Right renal cortex interstitium (tissue), 3 donors: ENCODE results near the gene LRRC8E. TPM values are rescaled to one million over a fixed set of nuclear protein-coding genes. Genes with fewer than 3 reads are reported as not detected.
"Not testable (repeated sequence)": the region's sequence is repeated elsewhere in the genome, so short reads cannot be mapped to it uniquely, and the experiment has no call there.

Source experiments
- DNase-seq, 3 donors: peaks; one replicate each; pipeline ENCODE4 v3.0.0-alpha.2; 2013; ENCODE audit warnings: low read depth in 3 of 3, low spot score in 2 of 3
- polyA plus RNA-seq, 3 donors: library from polyadenylated mRNA; unstranded; fragments of 120-200 nt; gene quantifications; one replicate each; pipeline ENCODE4 v1.2.1, GENCODE V29; 2013; ENCODE audit not compliant: insufficient read length in 3 of 3

The LRRC8E gene
- polyA plus RNA-seq, 3 donors, result 1.9 to 2.4 (median 2.3) TPM

DNA sequence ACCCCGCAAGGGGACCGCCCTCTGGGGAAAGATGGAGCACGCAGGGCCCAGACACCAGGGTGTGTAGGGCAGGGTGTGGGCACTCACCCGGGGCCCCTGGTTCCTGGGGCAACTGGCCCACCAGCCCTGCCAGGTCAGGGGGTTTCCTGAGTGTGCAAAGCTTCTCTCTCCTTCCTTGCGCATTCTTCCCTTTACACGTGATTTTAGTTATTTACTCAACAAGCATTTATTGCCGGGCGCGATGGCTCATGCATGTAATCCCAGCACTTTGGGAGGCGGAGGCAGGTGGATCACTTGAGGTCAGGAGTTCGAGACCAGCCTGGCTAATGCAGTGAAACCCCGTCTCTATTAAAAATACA lies 34.6 kb upstream of the LRRC8E start:
- DNase-seq, result no peak

DNA sequence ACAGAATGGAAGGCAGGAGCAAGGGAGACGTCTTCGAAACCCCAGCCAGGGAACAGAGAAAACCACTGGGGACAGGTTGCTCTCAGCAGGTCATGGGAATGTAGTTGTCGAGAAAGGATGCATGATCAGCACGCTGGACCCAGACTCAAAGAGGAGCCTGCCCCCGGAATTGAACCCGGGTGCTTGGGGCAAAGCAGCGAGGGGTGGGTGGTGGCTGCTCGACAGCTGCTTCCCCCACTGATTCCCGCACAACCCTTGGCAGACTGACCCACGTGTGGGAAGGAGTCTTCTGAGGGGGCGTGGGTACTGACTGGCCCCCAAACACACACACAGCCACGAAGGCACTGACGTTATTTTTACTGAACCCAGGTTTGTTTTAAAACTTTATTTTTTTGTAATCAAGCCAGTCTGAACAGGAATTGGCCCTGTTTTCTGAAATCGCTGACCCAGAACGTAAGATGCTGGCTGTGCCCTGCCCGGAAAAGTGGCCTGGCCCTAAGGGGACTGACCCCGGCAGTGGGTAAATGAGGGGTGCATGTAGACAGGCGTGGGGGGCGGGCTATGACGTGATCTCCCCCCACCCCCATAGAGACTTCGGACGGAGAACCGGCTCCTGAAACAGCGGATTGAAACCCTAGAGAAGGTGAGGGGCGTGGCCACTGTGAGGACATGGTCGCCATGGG lies 32.7 kb upstream of the LRRC8E start:
- no peak for DNase-seq

- no peak for DNase-seq
Observed at GRCh38 chr19:7856109-7856591, 32.2 kb upstream of the LRRC8E start.

GRCh38 chr19:7856679-7857663 lies 31.3 kb upstream of the LRRC8E start:
- DNase-seq, result no peak

- DNase-seq, result no peak
Observed at GRCh38 chr19:7857727-7858108, 30.6 kb upstream of the LRRC8E start.

DNA sequence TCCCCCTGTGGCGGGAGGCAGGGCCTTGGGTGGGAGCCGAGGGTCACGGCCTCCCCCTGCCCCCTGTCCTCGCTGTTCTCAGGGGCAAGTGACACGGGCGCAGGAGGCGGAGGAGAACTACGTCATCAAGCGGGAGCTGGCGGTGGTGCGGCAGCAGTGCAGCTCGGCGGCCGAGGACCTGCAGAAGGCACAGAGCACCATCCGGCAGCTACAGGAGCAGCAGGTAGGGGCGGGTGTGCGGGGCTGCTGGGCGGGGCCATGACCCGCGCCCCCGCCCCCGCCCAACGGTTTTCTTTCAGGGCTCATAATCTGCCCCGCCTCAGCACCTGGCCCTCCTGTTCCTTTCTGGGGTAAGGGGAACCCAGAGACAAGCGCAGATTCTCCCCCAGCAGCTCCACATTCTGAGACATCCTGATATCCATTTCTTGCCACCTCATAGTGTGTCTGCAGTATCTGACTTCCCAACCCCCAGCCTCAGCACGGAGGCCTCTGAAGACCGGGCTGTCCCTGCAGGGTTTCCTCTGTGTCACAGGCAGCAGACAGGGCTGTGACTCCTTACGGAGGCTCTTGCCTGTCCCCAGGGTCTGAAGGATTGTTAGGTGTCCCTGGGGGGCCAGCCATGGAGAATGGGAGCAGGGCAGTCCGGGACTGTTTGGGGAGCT lies 30.1 kb upstream of the LRRC8E start:
- DNase-seq, result no peak

DNA sequence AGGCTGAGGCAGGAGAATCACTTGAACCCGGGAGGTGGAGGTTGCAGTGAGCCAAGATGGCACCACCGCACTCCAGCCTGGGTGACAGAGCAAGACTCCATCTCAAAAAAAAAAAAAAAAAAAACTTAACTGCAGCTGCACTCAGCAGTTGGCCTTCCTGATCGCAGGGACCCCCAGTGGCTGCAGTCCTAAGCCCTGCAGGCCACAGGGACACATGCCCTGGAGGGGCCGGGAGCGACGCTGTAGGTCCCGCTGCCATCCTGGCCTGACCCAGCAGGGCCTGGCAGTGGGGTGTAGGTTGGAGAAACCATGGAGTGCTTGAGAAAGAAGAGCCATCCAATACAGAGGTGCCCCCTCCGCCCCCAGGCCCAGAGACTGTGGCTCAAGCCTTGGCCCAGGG lies 29.2 kb upstream of the LRRC8E start:
- not testable (repeated sequence) for DNase-seq

DNA sequence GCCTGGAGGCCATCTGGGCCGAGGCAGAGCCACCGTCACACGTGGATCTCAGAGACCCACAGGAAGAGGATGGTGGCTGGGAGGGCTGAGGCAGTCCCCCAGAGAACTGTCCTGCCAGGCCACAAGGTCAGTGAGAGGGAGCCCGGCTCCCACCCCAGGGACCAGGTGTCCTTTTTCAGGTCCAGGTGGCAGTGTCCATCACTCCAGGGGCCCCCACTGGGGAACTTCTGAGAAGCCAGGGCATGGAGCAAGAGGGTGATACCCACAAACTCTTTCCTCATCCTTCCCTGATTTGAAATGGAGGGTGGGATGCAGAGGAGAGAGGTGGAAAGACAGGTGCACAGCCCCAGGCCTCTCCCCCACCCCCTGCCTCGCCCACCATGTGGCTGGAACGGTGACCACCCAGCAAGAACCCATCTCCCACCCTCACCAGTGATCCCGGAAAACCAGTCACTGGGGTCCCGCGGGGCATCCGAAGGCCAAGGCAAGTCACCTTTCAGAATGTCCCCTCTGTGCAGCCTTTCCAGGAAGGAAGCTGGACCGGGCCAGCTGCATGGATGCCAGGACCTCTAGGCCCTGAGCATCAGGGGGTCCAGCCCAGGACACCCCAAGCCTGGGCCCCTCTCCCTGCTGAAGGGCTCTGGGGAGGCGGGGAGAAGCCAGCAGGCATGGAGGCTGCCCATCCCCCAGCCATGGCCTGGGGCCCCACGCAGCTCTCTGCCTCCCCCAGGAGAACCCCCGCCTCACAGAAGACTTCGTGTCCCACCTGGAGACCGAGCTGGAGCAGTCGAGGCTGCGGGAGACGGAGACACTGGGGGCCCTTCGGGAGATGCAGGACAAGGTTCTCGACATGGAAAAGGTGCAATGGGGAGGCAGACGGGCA lies 28.2 kb upstream of the LRRC8E start:
- DNase-seq, result no peak

GRCh38 chr19:7860714-7861618 lies 27.3 kb upstream of the LRRC8E start:
- no peak for DNase-seq

- DNase-seq, result no peak
Observed at GRCh38 chr19:7861619-7862412, 26.5 kb upstream of the LRRC8E start.

DNA sequence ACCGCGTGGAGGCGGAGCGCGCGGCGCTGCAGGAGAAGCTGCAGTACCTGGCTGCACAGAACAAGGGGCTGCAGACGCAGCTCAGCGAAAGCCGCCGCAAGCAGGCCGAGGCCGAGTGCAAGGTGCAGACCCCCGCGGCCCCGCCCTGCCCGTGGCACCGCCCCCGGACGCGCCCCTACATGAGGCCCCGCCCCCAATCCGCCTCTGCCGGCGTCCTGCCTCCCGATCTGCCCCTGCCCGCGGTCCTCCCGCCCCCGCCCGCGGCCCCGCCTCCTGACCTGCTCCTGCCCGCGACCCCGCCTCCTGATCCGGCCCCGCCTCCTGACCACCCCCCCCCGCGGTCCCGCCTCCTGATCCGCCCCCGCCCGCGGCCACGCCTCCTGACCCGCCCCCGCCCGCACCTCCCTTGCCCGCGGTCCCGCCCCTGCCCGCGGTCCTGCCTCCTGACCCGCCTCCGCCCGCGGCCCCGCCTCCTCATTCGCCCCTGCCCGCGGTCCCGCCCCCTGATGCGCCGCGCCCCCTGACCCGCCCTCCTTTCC lies 25.8 kb upstream of the LRRC8E start:
- DNase-seq, result no peak

GRCh38 chr19:7863157-7863970 lies 24.9 kb upstream of the LRRC8E start:
- no peak for DNase-seq

- DNase-seq, result no peak
Observed at GRCh38 chr19:7863971-7864689, 24.2 kb upstream of the LRRC8E start.

GRCh38 chr19:7864690-7865074 lies 23.6 kb upstream of the LRRC8E start:
- no peak for DNase-seq

DNA sequence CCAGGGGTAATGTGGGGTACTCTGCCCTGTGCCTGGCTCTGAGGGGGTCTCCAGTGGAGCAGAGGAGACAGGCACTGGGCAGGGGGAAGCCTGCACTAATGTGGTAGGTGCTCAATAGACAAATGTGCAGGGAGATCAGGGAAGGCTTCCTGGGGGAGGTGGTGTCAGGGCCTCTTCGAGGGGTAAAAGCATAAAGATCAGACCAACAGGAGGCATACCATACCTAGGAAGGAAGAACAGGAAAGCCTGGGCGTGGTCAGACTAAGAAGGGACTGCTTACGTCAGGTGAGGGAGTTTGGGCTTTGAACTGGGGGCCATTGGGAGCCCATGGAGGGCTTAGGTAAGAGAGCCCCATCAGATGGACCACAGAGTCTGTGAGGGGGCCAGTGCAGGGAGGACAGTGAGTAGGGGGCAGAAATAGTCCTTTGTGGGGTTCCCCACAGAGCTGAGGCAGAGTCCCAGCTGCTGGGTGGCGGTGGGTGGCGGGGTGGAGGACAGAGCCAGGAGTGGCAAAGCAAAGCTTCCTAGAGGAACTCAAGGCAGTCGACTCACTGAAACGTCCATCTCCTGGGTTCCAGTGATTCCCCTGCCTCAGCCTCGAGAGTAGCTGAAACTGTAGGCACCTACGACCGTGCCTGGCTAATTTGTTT lies 22.9 kb upstream of the LRRC8E start:
- DNase-seq, result no peak

DNA sequence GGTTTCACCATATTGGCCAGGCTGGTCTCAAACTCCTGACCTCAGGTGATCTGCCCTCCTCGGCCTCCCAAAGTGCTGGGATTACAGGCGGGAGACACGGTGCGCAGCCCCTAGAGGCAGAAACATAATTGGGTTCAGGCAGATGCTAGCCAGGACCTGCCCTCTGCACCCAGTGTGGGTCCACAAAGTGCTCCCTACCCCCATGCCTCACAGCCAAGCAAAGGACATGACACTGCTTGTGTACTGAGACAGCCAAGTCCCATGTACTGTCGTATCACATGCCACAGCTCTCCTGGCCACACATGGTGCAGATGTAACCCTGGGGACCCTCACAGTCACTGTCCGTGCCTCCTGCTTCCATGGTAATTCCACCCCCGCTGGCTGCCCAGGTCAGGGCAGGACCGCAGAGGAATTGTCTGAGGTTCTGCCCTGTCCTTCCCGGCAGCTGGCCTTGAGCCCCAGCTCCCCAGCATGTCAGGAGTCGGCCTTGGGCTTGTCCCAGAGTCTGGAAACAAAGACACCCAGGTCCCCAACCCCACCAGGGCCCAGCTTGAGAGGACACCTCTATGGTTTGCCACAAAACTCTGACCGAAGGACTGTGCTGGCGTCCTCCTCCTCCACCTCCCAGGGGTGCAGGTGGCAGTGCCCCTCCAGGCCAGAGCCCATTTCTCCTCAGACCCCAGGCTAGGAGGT lies 21.8 kb upstream of the LRRC8E start:
- DNase-seq, result no peak
